GM12878 (cell line): ENCODE results near the gene ATP2C2. TPM values are rescaled to one million over a fixed set of nuclear protein-coding genes. Genes with fewer than 3 reads are reported as not detected.

Source experiments
- ATAC-seq: fragments of 200-7000 bp; cut with Tn5 transposase; 3 replicates; pipeline ENCODE4 v1.9.1; 2020; ENCODE audit warnings: mild to moderate bottlenecking, moderate library complexity
- BruUV-seq: library from RNA; stranded (reverse); fragments of 400-500 nt; replicated peaks from 2 replicates; lab custom pipeline; 2021; lab: Mats Ljungman, UMichigan
- CTCF ChIA-PET: fragments of 300-600 bp; sonication (Branson Sonifier 250); formaldehyde crosslinking; extraction: SDS; loops from one replicate; lab custom pipeline; 2021; ENCODE audit warnings: inconsistent platforms; lab: Yijun Ruan, JAX
- POLR2A ChIA-PET: fragments of 350-600 bp; formaldehyde crosslinking; extraction: SDS; loops from one replicate; lab custom pipeline; 2021; ENCODE audit warnings: inconsistent platforms; lab: Charles Lee
- RAD21 ChIA-PET: fragments of 300-600 bp; sonication (Branson Sonifier 250); formaldehyde crosslinking; loops from one replicate; lab custom pipeline; 2023; ENCODE audit warnings: antibody characterized with exemption; ENCODE audit not compliant: unreplicated experiment; lab: Charles Lee
- SMC1A ChIA-PET: fragments of 300-600 bp; sonication (Branson Sonifier 250); formaldehyde crosslinking; loops from one replicate; lab custom pipeline; 2023; ENCODE audit not compliant: unreplicated experiment, uncharacterized antibody; lab: Charles Lee
- DNase-seq: peaks from one replicate; pipeline ENCODE4 v3.0.0-alpha.2; 2011; ENCODE audit warnings: low read depth, low spot score
- FAIRE-seq: peaks from 3 replicates; lab custom pipeline; 2011; peaks lifted over from hg19 to GRCh38; lab: Jason Lieb, UNC
- H2AFZ ChIP-seq: 2 replicates; pipeline ENCODE4 v1.6.0; 2011; ENCODE audit warnings: low read depth, low read length, control low read depth; ENCODE audit not compliant: control insufficient read depth
- H3K27ac ChIP-seq: 2 replicates; pipeline ENCODE4 v1.5.1; 2011; ENCODE audit warnings: control low read depth; ENCODE audit not compliant: control insufficient read depth, insufficient read depth
- H3K27me3 ChIP-seq, 2 experiments: replicated peaks in 1 of 2; 2 replicates each; pipeline versions ENCODE4 v1.6.0 to v1.6.1; 2011; ENCODE audit warnings: low read length in 1 of 2; ENCODE audit not compliant: control insufficient read depth in 2 of 2, insufficient read depth in 2 of 2
- H3K36me3 ChIP-seq, 2 experiments: 2 replicates each; pipeline ENCODE4 v1.5.1; 2011; ENCODE audit warnings: low read length in 1 of 2; ENCODE audit not compliant: control insufficient read depth in 2 of 2, insufficient read depth in 2 of 2
- H3K4me1 ChIP-seq: 2 replicates; pipeline ENCODE4 v1.6.1; 2011; ENCODE audit warnings: mild to moderate bottlenecking, low read length, moderate library complexity, mixed read lengths; ENCODE audit not compliant: control insufficient read depth, insufficient read depth
- H3K4me2 ChIP-seq: 2 replicates; pipeline ENCODE4 v1.6.0; 2011; ENCODE audit warnings: control low read depth; ENCODE audit not compliant: control insufficient read depth, insufficient read depth
- H3K4me3 ChIP-seq: fragments of 200-600 bp; sonication (generic); 2 replicates; pipeline ENCODE4 v1.5.1; 2016
- H3K79me2 ChIP-seq: 2 replicates; pipeline ENCODE4 v1.6.0; 2011; ENCODE audit warnings: low read length; ENCODE audit not compliant: control insufficient read depth, insufficient read depth
- H3K9ac ChIP-seq: 2 replicates; pipeline ENCODE4 v1.8.0; 2011; ENCODE audit warnings: low read length, control low read depth, mixed read lengths; ENCODE audit not compliant: control insufficient read depth, insufficient read depth
- H3K9me3 ChIP-seq: replicated peaks from 3 replicates; pipeline ENCODE4 v1.5.1; 2011; ENCODE audit warnings: mild to moderate bottlenecking, low read length; ENCODE audit not compliant: control insufficient read depth, insufficient read depth
- H4K20me1 ChIP-seq: 2 replicates; pipeline ENCODE4 v1.6.0; 2011; ENCODE audit not compliant: control insufficient read depth, insufficient read depth
- FOXK2 ChIP-seq: fragments of 450-650 bp; IDR thresholded peaks from 2 replicates; pipeline ENCODE4 v1.6.1; 2017; ENCODE audit warnings: mild to moderate bottlenecking, moderate library complexity
- HDGF ChIP-seq: fragments of 450-650 bp; IDR thresholded peaks from 2 replicates; pipeline ENCODE4 v1.6.1; 2016; ENCODE audit warnings: antibody characterized with exemption
- MYB ChIP-seq: fragments of 150-350 bp; IDR thresholded peaks from 2 replicates; pipeline ENCODE4 v1.6.1; 2014; ENCODE audit warnings: mild to moderate bottlenecking, low read depth, low read length, borderline replicate concordance
- MYC ChIP-seq: IDR thresholded peaks from 2 replicates; pipeline ENCODE4 v1.6.1; 2011; ENCODE audit warnings: mild to moderate bottlenecking, low read length, moderate library complexity, inconsistent platforms; ENCODE audit not compliant: insufficient read depth, insufficient replicate concordance, insufficient read length, severe bottlenecking
- PBX3 ChIP-seq: IDR thresholded peaks from 2 replicates; pipeline ENCODE4 v1.6.1; 2011; ENCODE audit warnings: mild to moderate bottlenecking, low read depth, low read length, moderate library complexity; ENCODE audit not compliant: insufficient replicate concordance
- RELA ChIP-seq: fragments of 450-650 bp; IDR thresholded peaks from 2 replicates; pipeline ENCODE4 v1.8.0; 2014; ENCODE audit warnings: borderline replicate concordance; ENCODE audit not compliant: partially characterized antibody
- SKIL ChIP-seq: fragments of 450-650 bp; IDR thresholded peaks from 2 replicates; pipeline ENCODE4 v1.6.1; 2017; ENCODE audit warnings: mild to moderate bottlenecking, low read depth, inconsistent platforms; ENCODE audit not compliant: poor library complexity, severe bottlenecking
- SRF ChIP-seq, 2 experiments: IDR thresholded peaks; 2 replicates each; pipeline ENCODE4 v1.6.1; 2011; ENCODE audit warnings: low read depth in 2 of 2, low read length in 2 of 2, mild to moderate bottlenecking in 1 of 2, moderate library complexity in 1 of 2
- WRNIP1 ChIP-seq: IDR thresholded peaks from 2 replicates; pipeline ENCODE4 v1.6.1; 2011; ENCODE audit warnings: low read depth, low read length, improper control_type of control experiment, borderline replicate concordance
- ZSCAN29 ChIP-seq: fragments of 450-650 bp; IDR thresholded peaks from 2 replicates; pipeline ENCODE4 v1.6.1; 2017; ENCODE audit warnings: mild to moderate bottlenecking, moderate library complexity
- WGBS: methylation state at CpG from one replicate; pipeline ENCODE4 v1.1.6; 2016; ENCODE audit warnings: low lambda C conversion rate; ENCODE audit not compliant: insufficient replicate concordance, insufficient coverage; ENCODE audit errors: missing lambda C conversion rate; 5-methylcytosine and 5-hydroxymethylcytosine counted together
- in situ Hi-C: fragments of 300-500 bp; cut with MboI; formaldehyde crosslinking; loops from 9 replicates; pipeline ENCODE4 v1.14.3; 2018; ENCODE audit warnings: mixed read lengths
- intact Hi-C: fragments of 100-400 bp; cut with micrococcal nuclease; formaldehyde crosslinking; loops from one replicate; pipeline ENCODE4 v1.14.2; 2022; ENCODE audit not compliant: unreplicated experiment
- polyA plus RNA-seq, 11 experiments: library from polyadenylated mRNA; depleted of rRNA in 4 of 11; unstranded in 6 of 11; stranded (reverse) in 5 of 11; fragments of >200 nt; fragmentation: Nextera tagmentation in 4 of 11; fragmentation: Illumina TruSeq in 1 of 11; extraction: Ambion mirVana in 4 of 11; extraction: Trizol in 1 of 11; gene quantifications; 1 replicate in 1 of 11; 2 replicates in 10 of 11; pipeline versions ENCODE4 v1.2.1 to v1.2.3, GENCODE V29; 2011 to 2016; ENCODE audit warnings: inconsistent platforms in 2 of 11, missing spikeins in 2 of 11, low read depth in 1 of 11
- total RNA-seq, 4 experiments: library from RNA; depleted of rRNA in 3 of 4; stranded (reverse); fragments of >200 nt in 3 of 4; fragmentation: Illumina TruSeq in 1 of 4; extraction: Trizol in 1 of 4; gene quantifications; 2 replicates each; pipeline versions ENCODE4 v1.2.1 to v1.2.3, GENCODE V29; 2013 to 2021
- TF ChIP-seq, protein P1 (sequence below): fragments of 450-650 bp; IDR thresholded peaks from 2 replicates; pipeline ENCODE4 v1.6.1; 2016; ENCODE audit warnings: mild to moderate bottlenecking

ATP2C2 gene
- total and polyA plus RNA-seq, 10 of the 15 experiments (the other 5 are each of a cell fraction or from before 2014, with no cell fraction given), result 0.05 to 0.19 TPM; not detected in 8

- BruUV-seq, result no TSS peak
- WGBS, result 87% methylated on average over 14 of the region's 14 CpGs
- no peak for FAIRE-seq
- no peak for ATAC-seq
- Histone ChIP-seq H4K20me1 (no peaks in the 10 kb centered on the region), H3K4me2 (no peak overlapping the region), H3K27ac (no peak overlapping the region)
- ChIA-PET POLR2A (no interaction called here), RAD21 (no interaction called here)
- intact Hi-C loops, result no loop called here
- TF ChIP-seq WRNIP1 (no peak), FOXK2 (no peak), PBX3 (no peak), ZSCAN29 (no peak), HDGF (no peak), MYC (no peak), MYB (no peak), RELA (no peak), SKIL (no peak), SRF (IDR thresholded peaks at IDR 0.05; ENCODE audit: low read depth in 2 of 2, low read length in 2 of 2) (no peak)
- TF ChIP-seq, protein P1, sequence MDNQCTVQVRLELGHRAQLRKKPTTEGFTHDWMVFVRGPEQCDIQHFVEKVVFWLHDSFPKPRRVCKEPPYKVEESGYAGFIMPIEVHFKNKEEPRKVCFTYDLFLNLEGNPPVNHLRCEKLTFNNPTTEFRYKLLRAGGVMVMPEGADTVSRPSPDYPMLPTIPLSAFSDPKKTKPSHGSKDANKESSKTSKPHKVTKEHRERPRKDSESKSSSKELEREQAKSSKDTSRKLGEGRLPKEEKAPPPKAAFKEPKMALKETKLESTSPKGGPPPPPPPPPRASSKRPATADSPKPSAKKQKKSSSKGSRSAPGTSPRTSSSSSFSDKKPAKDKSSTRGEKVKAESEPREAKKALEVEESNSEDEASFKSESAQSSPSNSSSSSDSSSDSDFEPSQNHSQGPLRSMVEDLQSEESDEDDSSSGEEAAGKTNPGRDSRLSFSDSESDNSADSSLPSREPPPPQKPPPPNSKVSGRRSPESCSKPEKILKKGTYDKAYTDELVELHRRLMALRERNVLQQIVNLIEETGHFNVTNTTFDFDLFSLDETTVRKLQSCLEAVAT, result no peak
- TF ChIP-seq, all 136 proteins: peak for 0
- DNase-seq, result no peak
- no peak overlapping the region for H2AFZ ChIP-seq
- no peaks in the 10 kb centered on the region for H3K27me3 ChIP-seq
- CTCF ChIA-PET, result no interaction called here
- no peak overlapping the region for H3K4me3 ChIP-seq
- SMC1A ChIA-PET, result no interaction called here
- in situ Hi-C loops, result no loop called here
- no peaks in the 10 kb centered on the region for H3K79me2 ChIP-seq
- H3K9me3 ChIP-seq, result no peaks in the 10 kb centered on the region
- no peaks in the 10 kb centered on the region for H3K36me3 ChIP-seq
- H3K9ac ChIP-seq, result no peak overlapping the region
- H3K4me1 ChIP-seq, result no peaks in the 10 kb centered on the region
Measured at GRCh38 chr16:84459941-84460405, 91.6 kb downstream of the ATP2C2 start.
